SK-N-SH (cell line): Measurements from ENCODE around the gene HPDL. TPM values are rescaled to one million over a fixed set of nuclear protein-coding genes. Genes with fewer than 3 reads are reported as not detected.

Source experiments
- CTCF ChIA-PET: fragments of 300-600, 350-600 bp; formaldehyde crosslinking; extraction: SDS; loops from one replicate; lab custom pipeline; 2021; lab: Yijun Ruan, JAX
- POLR2A ChIA-PET: fragments of 350-600 bp; sonication (Branson Sonifier 250); formaldehyde crosslinking; extraction: SDS; loops from one replicate; lab custom pipeline; 2020; ENCODE audit warnings: antibody characterized with exemption, inconsistent platforms; lab: Yijun Ruan, JAX
- DNase-seq: peaks from one replicate; pipeline ENCODE4 v3.0.0; 2012
- H2AFZ ChIP-seq: fragments of 200-600 bp; sonication (generic); 2 replicates; pipeline ENCODE4 v1.8.1; 2016; ENCODE audit warnings: antibody characterized with exemption, mild to moderate bottlenecking, low read depth
- H3F3A ChIP-seq: fragments of 200-600 bp; sonication (generic); replicated peaks from 2 replicates; pipeline ENCODE3; 2016; ENCODE audit warnings: antibody characterized with exemption, mild to moderate bottlenecking; ENCODE audit not compliant: insufficient read depth
- H3K27ac ChIP-seq, 2 experiments: fragments of 200-500 bp in 1 of 2; fragments of 200-600 bp in 1 of 2; sonication (Bioruptor generic) in 1 of 2; sonication (generic), shearing (Covaris generic) in 1 of 2; 2 replicates each; pipeline versions ENCODE4 v1.5.1 to v1.6.1; 2014 to 2016; ENCODE audit warnings: low read depth in 2 of 2, inconsistent platforms in 1 of 2, low read length in 1 of 2, mild to moderate bottlenecking in 1 of 2, mixed read lengths in 1 of 2
- H3K27me3 ChIP-seq: fragments of 200-600 bp; sonication (generic), shearing (Covaris generic); 2 replicates; pipeline ENCODE4 v1.6.1; 2016; ENCODE audit warnings: mixed run types; ENCODE audit not compliant: insufficient read depth
- H3K36me3 ChIP-seq, 2 experiments: fragments of 200-500 bp in 1 of 2; fragments of 200-600 bp in 1 of 2; sonication (Bioruptor generic) in 1 of 2; sonication (generic) in 1 of 2; replicated peaks in 1 of 2; 2 replicates each; pipeline versions ENCODE3 to v1.5.1; 2014 to 2016; ENCODE audit warnings: low read length in 1 of 2, mild to moderate bottlenecking in 1 of 2; ENCODE audit not compliant: insufficient read depth in 2 of 2, control insufficient read depth in 1 of 2
- H3K4me1 ChIP-seq, 2 experiments: fragments of 200-500 bp in 1 of 2; fragments of 200-600 bp in 1 of 2; sonication (Bioruptor generic) in 1 of 2; sonication (generic), shearing (Covaris generic) in 1 of 2; 2 replicates each; pipeline versions ENCODE4 v1.5.1 to v1.6.1; 2014 to 2016; ENCODE audit warnings: low read depth in 1 of 2, low read length in 1 of 2, mixed run types in 1 of 2; ENCODE audit not compliant: insufficient read depth in 2 of 2, control insufficient read depth in 1 of 2
- H3K4me2 ChIP-seq: fragments of 200-600 bp; sonication (generic), shearing (Covaris generic); 2 replicates; pipeline ENCODE4 v1.6.1; 2017; ENCODE audit warnings: mixed run types
- H3K4me3 ChIP-seq, 2 experiments: fragments of 200-500 bp in 1 of 2; fragments of 200-600 bp in 1 of 2; sonication (Bioruptor generic) in 1 of 2; sonication (generic), shearing (Covaris generic) in 1 of 2; 2 replicates each; pipeline versions ENCODE4 v1.5.1 to v1.8.1; 2014 to 2016; ENCODE audit warnings: low read depth in 2 of 2, inconsistent platforms in 1 of 2, low read length in 1 of 2, mild to moderate bottlenecking in 1 of 2, mixed read lengths in 1 of 2, moderate library complexity in 1 of 2
- H3K79me2 ChIP-seq: fragments of 200-600 bp; sonication (generic); 2 replicates; pipeline ENCODE4 v1.8.1; 2017; ENCODE audit warnings: mild to moderate bottlenecking; ENCODE audit not compliant: insufficient read depth
- H3K9ac ChIP-seq: fragments of 200-600 bp; sonication (generic); 2 replicates; pipeline ENCODE4 v1.6.1; 2017; ENCODE audit warnings: mixed run types
- H3K9me2 ChIP-seq: fragments of 200-600 bp; sonication (generic); 2 replicates; pipeline ENCODE4 v1.6.1; 2017; ENCODE audit warnings: mixed run types
- H3K9me3 ChIP-seq: fragments of 200-600 bp; sonication (generic); 2 replicates; pipeline ENCODE4 v1.6.1; 2017; ENCODE audit warnings: mixed run types, mild to moderate bottlenecking, moderate library complexity
- H4K20me1 ChIP-seq: fragments of 200-600 bp; sonication (generic); 2 replicates; pipeline ENCODE4 v1.6.1; 2017; ENCODE audit warnings: mild to moderate bottlenecking, mixed run types; ENCODE audit not compliant: insufficient read depth
- ELF1 ChIP-seq: IDR thresholded peaks from 2 replicates; pipeline ENCODE4 v1.4.0; 2012
- EZH2phosphoT487 ChIP-seq: fragments of 200-600 bp; sonication (generic); IDR thresholded peaks from 2 replicates; pipeline ENCODE4 v1.6.1; 2017; ENCODE audit warnings: low read depth, mixed run types, mild to moderate bottlenecking, antibody characterized with exemption, moderate library complexity, borderline replicate concordance
- FOSL2 ChIP-seq: IDR thresholded peaks from 2 replicates; pipeline ENCODE4 v1.4.0; 2012; ENCODE audit warnings: low read depth, mild to moderate bottlenecking, moderate library complexity, borderline replicate concordance
- GABPA ChIP-seq: IDR thresholded peaks from 2 replicates; pipeline ENCODE4 v1.4.0; 2012; ENCODE audit warnings: low read depth, mild to moderate bottlenecking
- MAX ChIP-seq: IDR thresholded peaks from 2 replicates; pipeline ENCODE4 v1.4.0; 2012; ENCODE audit warnings: low read depth
- MEF2A ChIP-seq: IDR thresholded peaks from 2 replicates; pipeline ENCODE4 v1.4.0; 2012; ENCODE audit warnings: low read depth, borderline replicate concordance
- NRF1 ChIP-seq: IDR thresholded peaks from 2 replicates; pipeline ENCODE4 v1.6.1; 2012; ENCODE audit warnings: low read depth, mild to moderate bottlenecking, low read length
- POLR2AphosphoS5 ChIP-seq: IDR thresholded peaks from 2 replicates; pipeline ENCODE4 v1.6.1; 2012; ENCODE audit warnings: low read depth, low read length
- RAD21 ChIP-seq: IDR thresholded peaks from 2 replicates; pipeline ENCODE4 v1.6.1; 2012; ENCODE audit warnings: mild to moderate bottlenecking, low read length
- RCOR1 ChIP-seq: fragments of 150-350 bp; IDR thresholded peaks from 2 replicates; pipeline ENCODE4 v1.6.1; 2017; ENCODE audit warnings: antibody characterized with exemption, low read length
- SIN3A ChIP-seq: IDR thresholded peaks from 2 replicates; pipeline ENCODE4 v1.6.1; 2012; ENCODE audit warnings: low read depth, mild to moderate bottlenecking, low read length, moderate library complexity, borderline replicate concordance
- SMC3 ChIP-seq: IDR thresholded peaks from 2 replicates; pipeline ENCODE4 v1.6.1; 2012; ENCODE audit warnings: low read depth, low read length, improper control_type of control experiment
- TAF1 ChIP-seq: IDR thresholded peaks from 2 replicates; pipeline ENCODE4 v1.6.1; 2012; ENCODE audit warnings: low read depth, mild to moderate bottlenecking, low read length, moderate library complexity, borderline replicate concordance
- TEAD4 ChIP-seq: IDR thresholded peaks from 2 replicates; pipeline ENCODE4 v1.4.0; 2012; ENCODE audit warnings: mild to moderate bottlenecking, borderline replicate concordance; ENCODE audit not compliant: insufficient read depth
- YY1 ChIP-seq: IDR thresholded peaks from 2 replicates; pipeline ENCODE4 v1.4.0; 2012; ENCODE audit warnings: low read depth, mild to moderate bottlenecking
- WGBS: methylation state at CpG from one replicate; pipeline ENCODE4 v1.1.6; 2017; ENCODE audit warnings: low lambda C conversion rate; 5-methylcytosine and 5-hydroxymethylcytosine counted together
- polyA plus RNA-seq, 3 experiments: library from polyadenylated mRNA; depleted of rRNA; stranded (reverse); fragments of >200 nt; gene quantifications; 2 replicates each; pipeline ENCODE4 v1.2.3, GENCODE V29; 2012
- TF ChIP-seq, protein P1 (sequence below): IDR thresholded peaks from 2 replicates; pipeline ENCODE4 v1.4.0; 2012; ENCODE audit warnings: low read depth, borderline replicate concordance
- TF ChIP-seq, protein P2 (sequence below): IDR thresholded peaks from 2 replicates; pipeline ENCODE4; 2012

Gene HPDL
- polyA plus RNA-seq, 1 of the 3 experiments (the other 2 are of a cell fraction), result 0.25 TPM

- no peak overlapping the region for H2AFZ ChIP-seq
- H4K20me1 ChIP-seq, result no peaks in the 10 kb centered on the region
- POLR2A ChIA-PET, result interaction anchor here (1.1 kb wide), 1 partner anchor 10 kb away, joined by 7 read pairs; the partner anchor contains the start of gene TOE1
- H3K27me3 ChIP-seq, result no peaks in the 10 kb centered on the region
- peaks cover 3 to 28% of the 10 kb centered on the region in 2 experiments for H3K36me3 ChIP-seq
- H3K9me3 ChIP-seq, result no peaks in the 10 kb centered on the region
- H3K79me2 ChIP-seq, result no peaks in the 10 kb centered on the region
- no peaks in the 10 kb centered on the region for H3F3A ChIP-seq
- no peak overlapping the region for H3K27ac ChIP-seq
- 70% methylated on average over 3 of the region's 4 CpGs for WGBS
- CTCF ChIA-PET, result interaction anchor here (1.1 to 2.3 kb wide), 3 partner anchors 10 to 24 kb away, joined by 3 to 8 read pairs (median 5); partner anchors contain the start of genes MUTYH and TOE1
- no peak for DNase-seq
- H3K9me2 ChIP-seq, result no peaks in the 10 kb centered on the region
- H3K4me3 ChIP-seq, result no peak overlapping the region
- H3K9ac ChIP-seq, result no peak overlapping the region
- TF ChIP-seq GABPA (no peak), POLR2AphosphoS5 (no peak), FOSL2 (no peak)
- H3K4me1 ChIP-seq, result peaks cover 0 to 8% of the 10 kb centered on the region in 2 experiments; a peak in 1 of 4 replicates
- H3K4me2 ChIP-seq, result no peak overlapping the region
Measured at GRCh38 chr1:45329445-45329844, 2.8 kb downstream of the HPDL start.

DNA sequence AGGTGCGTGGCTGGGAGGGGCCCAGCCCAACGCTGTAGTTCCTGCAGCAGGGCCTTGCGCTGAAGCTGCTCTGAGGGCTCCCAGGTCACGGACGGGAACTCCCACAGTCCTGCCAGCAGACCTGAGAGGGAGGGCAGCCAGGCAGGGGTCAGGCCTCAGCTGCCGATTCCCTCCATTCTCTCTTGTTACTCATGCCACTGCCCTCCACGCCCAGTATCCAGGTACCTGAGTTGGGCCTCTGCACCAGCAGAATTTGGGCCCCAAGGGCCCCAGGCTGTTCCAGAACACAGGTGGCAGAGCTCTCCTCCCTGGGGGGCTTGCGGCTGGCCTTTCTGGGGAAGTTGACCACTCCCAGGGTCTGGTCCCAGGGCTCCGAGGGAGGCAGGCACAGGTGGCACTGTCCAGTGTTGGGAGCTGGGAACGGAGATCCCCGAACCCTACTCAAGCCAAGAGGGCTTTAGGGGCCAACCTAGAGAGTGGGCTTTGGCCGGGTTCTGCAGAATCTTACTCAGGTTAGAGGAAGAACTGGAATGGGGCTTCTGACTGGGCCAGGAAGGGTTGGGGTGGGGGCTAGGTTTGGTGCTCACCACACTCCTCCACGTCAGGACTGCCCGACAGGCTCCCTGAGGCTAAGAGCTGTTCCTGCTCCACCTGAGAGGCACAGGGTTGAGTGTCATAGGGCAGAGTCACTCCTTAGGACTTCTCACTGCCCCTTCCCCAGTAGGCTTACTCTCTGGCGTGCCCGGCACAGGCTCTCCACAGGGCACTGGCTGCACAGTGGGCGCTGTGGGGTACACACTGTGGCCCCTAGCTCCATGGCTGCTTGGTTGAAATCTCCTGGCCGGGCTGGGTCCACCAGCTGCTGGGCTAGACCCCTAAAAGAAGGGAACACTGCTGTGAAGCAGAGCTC is 5.0 kb downstream of the HPDL start:
- Histone ChIP-seq H3F3A (no peaks in the 10 kb centered on the region), H3K4me1 (peaks cover 0 to 8% of the 10 kb centered on the region in 2 experiments; a peak in 1 of 4 replicates), H3K27ac (no peak overlapping the region; a peak in 1 of 4 replicates), H3K9me2 (no peaks in the 10 kb centered on the region), H3K36me3 (peaks cover 3 to 28% of the 10 kb centered on the region in 2 experiments), H2AFZ (no peak overlapping the region), H3K79me2 (no peaks in the 10 kb centered on the region), H4K20me1 (no peaks in the 10 kb centered on the region), H3K4me3 (no peak overlapping the region), H3K4me2 (no peak overlapping the region), H3K27me3 (no peaks in the 10 kb centered on the region), H3K9me3 (no peaks in the 10 kb centered on the region), H3K9ac (no peak overlapping the region)
- POLR2A ChIA-PET, result no interaction called here
- WGBS, result 97% methylated on average over 6 of the region's 18 CpGs
- CTCF ChIA-PET, result interaction anchor here (1.0 kb wide), 1 partner anchor 134 kb away, joined by 3 read pairs; no protein-coding TSS in a partner anchor
- TF ChIP-seq, protein P1, sequence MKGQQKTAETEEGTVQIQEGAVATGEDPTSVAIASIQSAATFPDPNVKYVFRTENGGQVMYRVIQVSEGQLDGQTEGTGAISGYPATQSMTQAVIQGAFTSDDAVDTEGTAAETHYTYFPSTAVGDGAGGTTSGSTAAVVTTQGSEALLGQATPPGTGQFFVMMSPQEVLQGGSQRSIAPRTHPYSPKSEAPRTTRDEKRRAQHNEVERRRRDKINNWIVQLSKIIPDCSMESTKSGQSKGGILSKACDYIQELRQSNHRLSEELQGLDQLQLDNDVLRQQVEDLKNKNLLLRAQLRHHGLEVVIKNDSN, result no peak
- TF ChIP-seq SMC3, result no peak
- no peak for TF ChIP-seq MEF2A
- no peak for TF ChIP-seq NRF1
- TF ChIP-seq TEAD4, result no peak
- no peak for TF ChIP-seq YY1
- no peak for TF ChIP-seq EZH2phosphoT487
- no peak for TF ChIP-seq TAF1
- TF ChIP-seq, protein P2, sequence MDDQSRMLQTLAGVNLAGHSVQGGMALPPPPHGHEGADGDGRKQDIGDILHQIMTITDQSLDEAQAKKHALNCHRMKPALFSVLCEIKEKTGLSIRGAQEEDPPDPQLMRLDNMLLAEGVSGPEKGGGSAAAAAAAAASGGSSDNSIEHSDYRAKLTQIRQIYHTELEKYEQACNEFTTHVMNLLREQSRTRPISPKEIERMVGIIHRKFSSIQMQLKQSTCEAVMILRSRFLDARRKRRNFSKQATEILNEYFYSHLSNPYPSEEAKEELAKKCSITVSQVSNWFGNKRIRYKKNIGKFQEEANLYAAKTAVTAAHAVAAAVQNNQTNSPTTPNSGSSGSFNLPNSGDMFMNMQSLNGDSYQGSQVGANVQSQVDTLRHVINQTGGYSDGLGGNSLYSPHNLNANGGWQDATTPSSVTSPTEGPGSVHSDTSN, result no peak
- TF ChIP-seq RAD21, result no peak
- TF ChIP-seq RCOR1, result no peak
- TF ChIP-seq ELF1, result no peak
- no peak for TF ChIP-seq SIN3A
- no peak for TF ChIP-seq MAX
- DNase-seq, result no peak
